GM23248 (cell line): ENCODE measurements around the gene ASXL3. TPM values are rescaled to one million over a fixed set of nuclear protein-coding genes. Genes with fewer than 3 reads are reported as not detected.

Experiments used
- DNase-seq: peaks from one replicate; pipeline ENCODE4 v3.0.0-alpha.2; 2015
- H2AFZ ChIP-seq: fragments of 200-600 bp; sonication (generic); 2 replicates; pipeline ENCODE4 v1.6.1; 2016; ENCODE audit warnings: antibody characterized with exemption
- H3F3A ChIP-seq: fragments of 200-600 bp; sonication (generic); 2 replicates; pipeline ENCODE4 v1.6.1; 2016; ENCODE audit warnings: mild to moderate bottlenecking, antibody characterized with exemption, mixed run types; ENCODE audit not compliant: insufficient read depth
- H3K27ac ChIP-seq: fragments of 200-600 bp; sonication (generic); 2 replicates; pipeline ENCODE4 v1.5.1; 2016; ENCODE audit warnings: mild to moderate bottlenecking
- H3K27me3 ChIP-seq: fragments of 200-600 bp; sonication (generic); replicated peaks from 2 replicates; pipeline ENCODE4 v1.6.1; 2016; ENCODE audit warnings: mild to moderate bottlenecking; ENCODE audit not compliant: insufficient read depth
- H3K36me3 ChIP-seq: fragments of 200-600 bp; sonication (generic); 2 replicates; pipeline ENCODE4 v1.6.1; 2016; ENCODE audit warnings: low read depth, mild to moderate bottlenecking
- H3K4me1 ChIP-seq: fragments of 200-600 bp; sonication (generic); 2 replicates; pipeline ENCODE4 v1.6.1; 2016; ENCODE audit warnings: mild to moderate bottlenecking; ENCODE audit not compliant: insufficient read depth
- H3K4me2 ChIP-seq: fragments of 200-600 bp; sonication (generic); one replicate; pipeline ENCODE4 v1.6.1; 2016; ENCODE audit warnings: mild to moderate bottlenecking; ENCODE audit not compliant: unreplicated experiment
- H3K4me3 ChIP-seq: fragments of 200-600 bp; sonication (generic); 2 replicates; pipeline ENCODE4 v1.5.1; 2016; ENCODE audit warnings: mild to moderate bottlenecking
- H3K79me2 ChIP-seq: fragments of 200-600 bp; sonication (generic); 2 replicates; pipeline ENCODE4 v1.6.1; 2016; ENCODE audit warnings: mild to moderate bottlenecking; ENCODE audit not compliant: insufficient read depth
- H3K9ac ChIP-seq: fragments of 200-600 bp; sonication (generic); 2 replicates; pipeline ENCODE4 v1.6.1; 2016; ENCODE audit warnings: mild to moderate bottlenecking
- H3K9me2 ChIP-seq: fragments of 200-600 bp; sonication (generic); 2 replicates; pipeline ENCODE4 v1.6.1; 2016; ENCODE audit warnings: mixed run types, mild to moderate bottlenecking, moderate library complexity; ENCODE audit not compliant: insufficient read depth
- H3K9me3 ChIP-seq: fragments of 200-600 bp; sonication (generic); one replicate; pipeline ENCODE4 v1.6.1; 2017; ENCODE audit warnings: low read depth
- H4K20me1 ChIP-seq: fragments of 200-600 bp; sonication (generic); 2 replicates; pipeline ENCODE4 v1.6.0; 2016; ENCODE audit not compliant: insufficient read depth
- EZH2 ChIP-seq: fragments of 200-600 bp; sonication (generic); IDR thresholded peaks from 2 replicates; pipeline ENCODE4 v1.6.1; 2018; ENCODE audit warnings: antibody characterized with exemption, mild to moderate bottlenecking; ENCODE audit not compliant: insufficient read depth, poor library complexity, severe bottlenecking
- EZH2phosphoT487 ChIP-seq: fragments of 200-600 bp; sonication (generic); IDR thresholded peaks from 2 replicates; pipeline ENCODE4 v1.6.1; 2018; ENCODE audit warnings: antibody characterized with exemption, moderate library complexity, mild to moderate bottlenecking, low read depth; ENCODE audit not compliant: insufficient read depth
- WGBS, 2 experiments: methylation state at CpG; one replicate each; pipeline ENCODE4 v1.1.6; 2015 to 2017; ENCODE audit warnings: low lambda C conversion rate in 2 of 2, low coverage in 1 of 2; ENCODE audit errors: missing lambda C conversion rate in 2 of 2; 5-methylcytosine and 5-hydroxymethylcytosine counted together
- in situ Hi-C: fragments of 300-500 bp; cut with MboI; formaldehyde crosslinking; loops from 2 replicates; pipeline ENCODE4 v1.15.0; 2020
- polyA plus RNA-seq: library from polyadenylated mRNA; unstranded; fragments of >200 nt; fragmentation: Nextera tagmentation; extraction: Ambion mirVana; gene quantifications from 2 replicates; pipeline ENCODE4 v1.2.1, GENCODE V29; 2016
- total RNA-seq: library from RNA; depleted of rRNA; stranded (reverse); fragments of >200 nt; shearing (Covaris generic); gene quantifications from 2 replicates; pipeline ENCODE4 v1.2.3, GENCODE V29; 2014

Gene ASXL3
- total and polyA plus RNA-seq, 2 experiments from 2014 or later = not detected

- DNase-seq = no peak
- Histone ChIP-seq H3K4me1 (no peaks in the 10 kb centered on the region), H4K20me1 (no peaks in the 10 kb centered on the region), H3K9ac (no peak overlapping the region), H2AFZ (no peak overlapping the region), H3K27ac (no peak overlapping the region), H3K27me3 (no peaks in the 10 kb centered on the region), H3K36me3 (no peaks in the 10 kb centered on the region), H3K9me3 (no peaks in the 10 kb centered on the region), H3F3A (no peaks in the 10 kb centered on the region), H3K4me3 (no peak overlapping the region), H3K4me2 (no peak overlapping the region), H3K9me2 (no peaks in the 10 kb centered on the region), H3K79me2 (no peaks in the 10 kb centered on the region)
- no peak for TF ChIP-seq EZH2phosphoT487
- no peak for TF ChIP-seq EZH2
- in situ Hi-C loops = no loop called here
- WGBS, 2 experiments = 0 to 4% methylated on average over 1 of the region's 1 CpG
These were observed 74.6 kb downstream of the ASXL3 start for GRCh38 chr18:33652635-33653034.

DNA sequence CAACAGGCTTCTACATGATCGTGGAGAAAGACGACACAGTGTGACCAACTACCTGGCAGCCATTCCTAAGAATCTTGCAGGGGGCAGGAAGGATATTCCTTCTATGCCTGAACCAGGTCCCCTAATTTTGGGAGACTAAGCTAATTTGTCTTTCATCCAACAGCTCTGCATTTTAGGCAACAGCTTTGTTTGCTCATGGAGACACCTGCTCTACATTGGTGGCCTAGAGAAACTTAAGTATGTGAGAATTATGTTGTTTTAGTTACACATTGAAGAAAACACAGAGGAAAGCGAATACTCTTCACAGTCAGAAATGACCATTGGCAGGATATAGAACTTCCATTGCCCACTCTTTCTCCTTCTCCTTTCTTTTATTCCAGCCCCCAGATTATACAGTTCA lies 75.2 kb downstream of the ASXL3 start:
- WGBS, 2 experiments = 32 to 40% methylated on average over 3 of the region's 3 CpGs

DNA sequence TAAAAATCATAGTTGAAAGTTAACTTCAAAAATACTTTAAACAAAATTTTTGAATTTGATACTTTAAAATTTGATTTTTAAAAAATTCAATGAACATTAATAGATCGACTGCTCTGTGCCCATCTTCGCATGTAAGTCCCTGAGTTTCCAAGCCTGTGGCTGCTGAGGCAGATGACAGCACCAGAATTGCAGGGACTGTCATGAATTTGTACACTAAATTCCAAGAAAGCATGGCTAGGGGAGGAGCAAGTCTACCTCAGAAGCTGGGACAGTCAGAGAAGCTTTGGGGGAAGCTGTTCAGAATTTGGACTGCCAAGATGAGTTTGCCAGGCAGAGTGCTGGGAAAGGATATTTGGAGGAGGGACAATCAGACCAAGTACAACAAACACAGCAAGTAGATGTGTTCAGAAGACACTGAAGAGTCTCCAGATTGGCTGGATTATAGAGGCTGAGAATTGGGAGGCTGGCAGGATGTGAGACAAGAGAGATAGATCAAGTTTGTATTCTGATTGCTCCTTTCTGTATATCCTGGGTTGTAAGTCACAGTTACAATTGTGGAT lies 79.0 kb downstream of the ASXL3 start:
- H3K4me3 ChIP-seq = no peak overlapping the region
- H4K20me1 ChIP-seq = no peaks in the 10 kb centered on the region
- TF ChIP-seq EZH2 = no peak
- TF ChIP-seq EZH2phosphoT487 = no peak
- no peak overlapping the region for H3K9ac ChIP-seq
- no peaks in the 10 kb centered on the region for H3K9me2 ChIP-seq
- no peaks in the 10 kb centered on the region for H3F3A ChIP-seq
- H3K9me3 ChIP-seq = no peaks in the 10 kb centered on the region
- H3K79me2 ChIP-seq = no peaks in the 10 kb centered on the region
- no peaks in the 10 kb centered on the region for H3K4me1 ChIP-seq
- H3K4me2 ChIP-seq = no peak overlapping the region
- no peak overlapping the region for H2AFZ ChIP-seq
- 3 to 5% methylated on average over 2 of the region's 2 CpGs for WGBS, 2 experiments
- DNase-seq = no peak
- H3K27me3 ChIP-seq = no peaks in the 10 kb centered on the region
- H3K36me3 ChIP-seq = no peaks in the 10 kb centered on the region
- no peak overlapping the region for H3K27ac ChIP-seq
- in situ Hi-C loops = no loop called here

More for the DNA sequence above, 75.2 kb downstream of the ASXL3 start:
- TF ChIP-seq EZH2phosphoT487 = no peak
- no peak for TF ChIP-seq EZH2
- Histone ChIP-seq H3K9ac (no peak overlapping the region), H3K9me2 (no peaks in the 10 kb centered on the region), H3K27ac (no peak overlapping the region), H3F3A (no peaks in the 10 kb centered on the region), H3K4me1 (no peaks in the 10 kb centered on the region), H3K79me2 (no peaks in the 10 kb centered on the region), H2AFZ (no peak overlapping the region), H3K36me3 (no peaks in the 10 kb centered on the region), H3K9me3 (no peaks in the 10 kb centered on the region), H3K27me3 (no peaks in the 10 kb centered on the region), H3K4me3 (no peak overlapping the region), H4K20me1 (no peaks in the 10 kb centered on the region), H3K4me2 (no peak overlapping the region)
- no peak for DNase-seq
- in situ Hi-C loops = no loop called here

- Histone ChIP-seq H3K79me2 (no peaks in the 10 kb centered on the region), H3K27ac (no peak overlapping the region), H3K27me3 (no peaks in the 10 kb centered on the region), H3K9me3 (no peaks in the 10 kb centered on the region), H3K9ac (no peak overlapping the region), H2AFZ (no peak overlapping the region), H3K4me1 (no peaks in the 10 kb centered on the region), H3K4me3 (no peak overlapping the region), H3K9me2 (no peaks in the 10 kb centered on the region), H3K36me3 (no peaks in the 10 kb centered on the region), H4K20me1 (no peaks in the 10 kb centered on the region), H3K4me2 (no peak overlapping the region), H3F3A (no peaks in the 10 kb centered on the region)
- DNase-seq = no peak
- in situ Hi-C loops = no loop called here
- 19 to 26% methylated on average over 2 of the region's 2 CpGs for WGBS, 2 experiments
- no peak for TF ChIP-seq EZH2
- no peak for TF ChIP-seq EZH2phosphoT487
These were observed 82.8 kb downstream of the ASXL3 start for GRCh38 chr18:33660696-33661310.
